Endometrial microvascular endothelial cells (primary cell): ENCODE data around the gene PTH2. TPM values are rescaled to one million over a fixed set of nuclear protein-coding genes. Genes with fewer than 3 reads are reported as not detected.
"Not testable (repeated sequence)": the region's sequence is repeated elsewhere in the genome, so short reads cannot be mapped to it uniquely, and the experiment has no call there.

Source experiments
- in situ Hi-C: cut with HindIII; loops from 2 replicates; pipeline ENCODE4 v1.10.0; 2017; ENCODE audit warnings: low sequenced_read_pairs, low pct_unique_long_range_greater_than_20kb; ENCODE audit errors: inconsistent ontology term
- total RNA-seq: library from RNA; depleted of rRNA; stranded (reverse); fragments of >200 nt; gene quantifications from one replicate; pipeline ENCODE4 v1.2.3, GENCODE V29; 2015; ENCODE audit errors: inconsistent ontology term

The PTH2 gene
- total RNA-seq, 1 donor from 2014 or later, result not detected

DNA sequence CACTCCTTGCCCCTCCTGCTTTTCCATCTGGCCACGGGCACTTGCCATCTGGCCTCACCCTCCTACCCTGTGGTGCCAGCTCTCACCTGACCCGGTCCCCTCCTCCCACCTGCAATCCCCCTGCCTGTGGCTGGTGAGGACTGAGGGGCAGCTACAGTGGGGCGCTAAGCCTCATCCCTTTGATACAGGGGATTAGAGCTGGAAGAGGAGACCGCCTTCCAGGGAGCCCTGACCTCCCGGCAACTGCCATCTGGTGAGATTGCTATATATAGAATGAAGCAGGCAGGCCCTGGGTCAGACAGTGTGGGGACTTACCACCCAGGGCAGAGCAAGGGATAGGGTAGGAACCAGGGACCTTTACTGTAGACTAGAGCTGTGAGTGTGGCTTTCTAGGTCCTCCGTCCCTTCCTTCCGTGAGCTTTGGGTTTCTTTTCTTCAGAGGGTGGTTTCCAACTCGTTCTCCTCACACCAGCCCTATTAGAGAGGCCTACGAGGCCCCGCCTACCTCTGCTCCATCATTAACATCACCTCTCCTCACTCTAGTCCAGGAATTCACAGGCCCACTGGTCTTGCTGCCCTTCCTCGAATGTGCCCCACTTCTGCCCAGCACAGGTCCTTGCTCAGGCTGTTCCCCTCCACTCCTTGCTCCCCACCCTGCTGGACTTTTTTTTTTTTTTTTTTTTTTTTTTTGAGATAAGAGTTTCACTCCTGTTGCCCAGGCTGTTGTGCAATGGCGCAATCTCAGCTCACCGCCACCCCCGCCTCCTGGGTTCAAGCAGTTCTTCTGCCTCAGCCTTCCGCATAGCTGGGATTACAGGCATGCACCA, 27.4 kb downstream of the PTH2 start:
- in situ Hi-C loops, result no loop called here

DNA sequence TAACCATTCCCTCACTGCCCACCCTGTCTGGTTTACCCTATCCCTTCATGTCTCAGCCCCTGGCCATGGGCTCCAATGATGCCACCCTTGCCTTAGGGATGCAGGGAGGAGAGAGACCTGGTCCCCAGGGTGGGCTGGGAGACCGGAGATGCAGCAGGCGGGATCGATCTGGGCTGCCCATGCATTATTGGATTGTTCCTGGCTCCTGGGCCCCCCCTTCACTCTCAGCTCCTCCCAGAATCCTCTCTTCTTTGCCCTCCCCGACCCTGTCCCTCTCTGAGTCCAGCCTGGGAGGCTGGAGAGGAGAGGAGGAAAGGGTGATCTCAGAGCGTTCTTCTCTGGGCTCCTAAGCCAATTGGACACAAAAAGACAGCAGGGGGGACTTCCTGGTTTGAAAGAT, 29.4 kb downstream of the PTH2 start:
- in situ Hi-C loops, result no loop called here

DNA sequence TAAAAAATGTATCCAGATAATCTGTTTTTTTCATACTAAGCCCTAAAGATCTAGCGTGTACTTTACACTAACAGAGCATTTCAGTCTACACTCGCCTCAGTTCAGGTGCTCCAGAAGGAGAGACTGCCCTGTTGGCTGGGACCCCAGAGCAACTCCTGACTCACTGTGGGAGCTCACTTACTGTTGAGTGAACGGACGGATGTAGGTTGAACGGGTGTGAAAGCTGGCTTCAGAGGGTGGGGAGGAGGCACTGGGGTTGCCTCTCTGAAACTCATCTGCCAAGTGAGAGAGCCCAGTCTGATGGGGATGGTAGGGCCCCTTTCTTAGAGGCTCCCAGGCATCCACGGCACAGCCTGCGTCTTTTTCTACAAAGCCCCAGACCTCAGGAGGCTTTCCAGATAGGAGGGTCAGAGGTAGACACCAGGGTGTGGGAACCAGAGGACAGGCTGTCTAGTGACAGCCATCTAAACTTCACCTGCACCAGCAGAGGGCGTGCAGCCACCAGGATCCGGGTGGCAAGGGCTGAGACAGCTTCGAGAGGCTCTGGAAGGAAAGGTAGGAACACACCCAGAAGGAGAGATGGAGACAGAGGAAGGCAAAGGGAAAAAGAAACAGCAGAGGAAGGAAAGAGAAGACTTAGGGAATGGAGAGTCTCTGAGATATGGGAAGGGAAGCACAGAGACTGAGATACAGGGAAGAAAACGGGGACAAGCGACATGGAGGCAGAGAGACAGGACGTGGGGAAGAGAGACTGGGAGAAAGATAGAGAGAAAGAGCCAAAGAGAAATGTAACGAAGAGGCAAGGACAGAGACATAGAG, 31.5 kb downstream of the PTH2 start:
- in situ Hi-C loops, result no loop called here

DNA sequence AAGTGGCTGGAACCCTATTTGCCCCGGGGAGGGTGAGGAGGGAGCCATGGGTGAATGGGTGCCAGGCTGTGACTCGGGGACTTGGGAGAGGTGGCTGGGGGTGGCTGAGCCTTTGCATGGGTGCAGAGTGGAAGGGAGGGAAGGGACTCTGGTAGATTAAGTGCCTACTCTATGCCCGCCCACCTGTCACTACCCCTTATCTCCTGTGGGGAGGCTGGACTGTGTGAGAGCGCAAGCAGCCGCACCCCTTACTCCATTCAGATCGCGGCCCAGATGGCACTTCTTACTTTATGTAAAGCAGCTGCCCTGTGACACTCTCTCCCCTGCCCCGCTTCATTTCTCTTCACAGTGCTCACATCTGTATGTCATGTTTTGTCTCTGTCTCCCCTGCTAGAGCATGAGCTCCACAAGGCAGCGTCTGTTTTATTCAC, 32.3 kb downstream of the PTH2 start:
- in situ Hi-C loops, result no loop called here

DNA sequence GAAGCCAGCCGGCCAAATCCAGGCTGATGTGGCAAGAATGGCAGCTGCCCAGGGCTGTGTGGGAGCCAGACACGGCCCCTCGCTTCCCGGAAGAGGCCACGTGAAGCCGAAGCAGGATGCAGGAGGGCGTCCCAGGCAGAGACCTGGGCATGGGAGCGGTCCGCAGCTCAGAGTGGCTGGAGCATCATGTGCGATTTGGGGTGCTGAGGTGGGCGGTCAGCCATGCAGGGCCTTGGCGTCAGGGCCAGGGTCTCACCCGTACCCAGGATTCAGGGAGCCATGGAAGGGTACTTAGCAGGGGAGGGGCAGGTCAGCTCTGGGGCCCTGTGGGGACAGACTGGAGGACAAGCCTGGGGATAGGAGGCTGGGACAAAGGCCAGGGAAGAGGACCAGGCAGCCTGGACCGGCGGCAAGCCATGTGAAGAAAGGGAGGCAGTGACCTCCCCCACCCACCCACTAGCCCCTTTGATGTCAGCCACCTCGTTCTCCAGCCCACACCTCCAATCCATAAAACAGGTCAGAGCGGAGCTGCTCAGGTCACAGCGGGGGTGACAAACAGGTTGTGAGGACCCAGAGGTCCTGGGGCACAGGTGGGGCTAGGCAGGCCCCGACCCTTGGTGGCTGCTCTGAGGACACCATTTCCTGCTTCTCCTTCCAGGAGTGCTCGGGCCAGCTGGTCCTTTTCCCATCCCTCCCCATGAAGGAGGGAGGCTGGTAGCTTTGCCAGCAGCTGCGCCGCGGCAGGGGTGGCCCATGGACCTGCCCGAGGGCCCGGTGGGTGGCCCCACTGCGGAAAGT, 32.9 kb downstream of the PTH2 start:
- in situ Hi-C loops, result no loop called here

DNA sequence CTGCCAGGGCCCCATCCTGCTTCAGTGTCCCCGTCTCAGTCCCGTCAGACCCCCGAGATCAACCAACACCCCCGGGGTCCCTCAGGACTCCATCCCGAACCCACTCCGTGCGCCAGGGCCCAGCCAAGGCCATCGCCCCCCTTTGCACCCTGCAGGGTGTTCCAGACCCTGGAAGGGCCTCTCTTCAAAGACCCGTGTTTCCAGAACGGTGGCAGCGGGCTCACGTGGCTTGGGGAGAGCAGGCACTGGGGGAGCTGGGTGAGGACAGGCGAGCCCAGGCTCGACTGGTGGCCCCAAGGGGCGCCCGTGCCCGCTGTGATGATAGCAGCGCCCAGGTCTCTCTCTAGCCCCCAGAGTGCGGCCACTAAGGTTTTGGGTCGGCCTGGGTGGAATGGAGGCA, 33.8 kb downstream of the PTH2 start:
- in situ Hi-C loops, result no loop called here

DNA sequence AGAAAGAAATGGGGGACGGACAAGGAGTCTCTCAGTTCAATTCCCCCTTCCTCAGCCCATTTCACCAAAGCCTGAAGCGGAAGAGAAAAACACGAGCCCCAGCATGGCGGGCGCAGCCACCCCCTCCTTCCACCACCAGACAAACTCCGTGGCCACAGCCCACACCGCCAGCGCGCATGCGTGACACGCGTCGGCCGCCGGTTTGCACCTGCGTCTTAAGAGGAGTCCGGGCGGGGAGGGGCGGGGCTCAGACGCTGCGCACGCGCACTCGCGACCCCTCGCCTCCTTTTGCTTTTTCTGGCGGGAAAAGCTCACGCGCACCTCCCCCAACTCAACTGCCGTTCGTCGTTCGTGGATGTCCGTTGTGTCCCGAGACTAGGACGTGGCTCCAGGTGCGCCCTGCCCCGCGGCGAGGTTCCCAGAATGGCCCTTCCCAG, 35.3 kb downstream of the PTH2 start, which contains the start of gene KASH5:
Gene KASH5 (plus strand): TSS at position 314 of the 437 bp plus-strand sequence. CDS start 2,635 bp downstream, outside the sequence.
- in situ Hi-C loops, result no loop called here

DNA sequence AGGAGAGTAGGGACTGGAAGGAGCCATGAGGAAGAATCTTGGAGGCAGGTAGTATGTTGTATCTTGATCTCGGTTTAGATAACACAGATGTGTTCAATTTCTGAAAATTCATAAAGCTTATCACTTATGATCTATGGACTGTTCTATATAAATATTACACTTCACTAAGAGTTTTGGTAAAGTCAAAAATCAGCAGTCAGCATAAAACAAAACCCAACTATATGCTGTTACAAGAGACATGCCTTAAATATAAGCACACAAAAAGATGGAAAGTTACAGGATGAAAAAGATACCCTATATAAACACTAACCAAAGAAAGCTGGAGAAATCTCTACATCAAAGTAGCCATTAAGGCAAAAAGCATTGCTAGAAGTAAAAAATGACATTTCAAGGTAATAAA, 39.6 kb downstream of the PTH2 start:
- in situ Hi-C loops, result no loop called here

DNA sequence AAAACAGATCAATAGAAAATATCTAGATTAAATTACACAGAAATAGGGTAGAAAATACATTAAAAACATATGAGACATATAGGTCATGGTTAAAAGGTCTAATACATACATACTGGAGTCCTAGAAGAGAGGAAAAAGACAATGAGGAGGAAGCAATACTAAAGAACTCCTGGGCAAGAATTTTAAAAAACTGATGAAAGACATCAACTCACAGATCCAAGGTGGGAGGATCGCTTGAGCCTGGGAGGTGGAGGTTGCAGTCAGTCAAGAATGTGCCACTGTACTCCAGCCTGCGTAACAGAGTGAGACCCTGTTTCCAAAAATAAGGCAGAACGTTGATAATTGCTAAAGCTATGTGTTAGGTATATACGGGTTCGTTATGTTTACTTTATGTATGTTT, 40.6 kb downstream of the PTH2 start:
- in situ Hi-C loops, result no loop called here

DNA sequence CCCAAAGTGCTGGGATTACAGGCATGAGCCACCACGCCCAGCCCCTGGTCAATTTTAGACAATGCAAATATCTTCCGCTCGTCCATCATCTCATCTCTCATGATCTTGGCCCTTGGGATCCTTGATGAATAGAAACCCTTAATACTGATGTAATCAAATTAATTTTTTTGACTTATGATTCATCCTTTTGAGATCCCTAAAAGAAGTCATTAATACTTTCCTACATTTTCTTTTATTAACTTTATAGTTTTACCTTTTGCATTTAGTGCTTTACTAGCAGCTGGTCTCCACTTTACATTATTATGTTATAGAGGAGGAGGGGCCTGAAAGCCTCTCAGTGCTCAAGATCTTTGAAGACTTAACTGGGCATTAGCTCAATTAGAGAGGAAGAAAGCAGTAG, 42.9 kb downstream of the PTH2 start:
- in situ Hi-C loops, result no loop called here

DNA sequence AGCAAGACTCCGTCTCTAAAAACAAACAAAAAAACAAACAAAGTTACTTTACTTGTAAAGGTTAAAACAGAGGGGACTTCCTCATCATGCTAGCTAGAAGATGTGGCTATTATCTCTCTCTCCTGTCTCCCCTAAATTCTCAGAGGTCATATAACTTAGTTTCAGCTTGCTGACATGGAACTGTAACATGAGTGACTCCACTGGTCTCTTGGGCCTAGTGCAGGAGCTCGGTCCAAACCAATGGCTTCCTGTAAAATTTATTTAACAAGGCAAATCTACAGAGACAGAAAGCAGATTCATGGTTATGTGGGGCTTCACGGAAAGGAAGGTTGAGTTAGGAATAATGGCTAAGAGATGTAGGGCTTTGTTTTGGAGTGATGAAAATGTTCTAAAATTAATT, 44.7 kb downstream of the PTH2 start:
- in situ Hi-C loops, result no loop called here

DNA sequence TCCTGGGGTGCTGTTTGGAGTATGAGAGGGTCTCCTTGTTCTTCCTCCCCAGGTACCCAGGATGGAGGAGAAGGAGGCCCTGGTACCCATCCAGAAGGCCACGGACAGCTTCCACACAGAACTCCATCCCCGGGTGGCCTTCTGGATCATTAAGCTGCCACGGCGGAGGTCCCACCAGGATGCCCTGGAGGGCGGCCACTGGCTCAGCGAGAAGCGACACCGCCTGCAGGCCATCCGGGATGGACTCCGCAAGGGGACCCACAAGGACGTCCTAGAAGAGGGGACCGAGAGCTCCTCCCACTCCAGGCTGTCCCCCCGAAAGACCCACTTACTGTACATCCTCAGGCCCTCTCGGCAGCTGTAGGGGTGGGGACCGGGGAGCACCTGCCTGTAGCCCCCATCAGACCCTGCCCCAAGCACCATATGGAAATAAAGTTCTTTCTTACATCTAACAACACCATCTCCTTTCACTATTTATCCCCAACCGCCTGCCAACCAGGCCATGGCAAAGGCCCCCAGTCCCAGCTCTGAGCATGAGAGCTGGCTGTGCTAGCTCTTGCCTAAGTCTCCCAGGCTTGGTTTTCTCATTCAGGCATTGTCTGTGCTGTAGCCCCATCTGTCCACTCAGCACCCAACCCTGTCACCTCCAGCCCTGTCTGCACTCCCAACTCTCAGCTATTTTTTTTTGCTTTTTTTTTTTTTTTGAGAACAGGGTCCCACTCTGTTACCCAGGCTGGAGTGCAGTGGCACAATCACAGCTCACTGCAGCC, 48.4 kb downstream of the PTH2 start:
- in situ Hi-C loops, result no loop called here

DNA sequence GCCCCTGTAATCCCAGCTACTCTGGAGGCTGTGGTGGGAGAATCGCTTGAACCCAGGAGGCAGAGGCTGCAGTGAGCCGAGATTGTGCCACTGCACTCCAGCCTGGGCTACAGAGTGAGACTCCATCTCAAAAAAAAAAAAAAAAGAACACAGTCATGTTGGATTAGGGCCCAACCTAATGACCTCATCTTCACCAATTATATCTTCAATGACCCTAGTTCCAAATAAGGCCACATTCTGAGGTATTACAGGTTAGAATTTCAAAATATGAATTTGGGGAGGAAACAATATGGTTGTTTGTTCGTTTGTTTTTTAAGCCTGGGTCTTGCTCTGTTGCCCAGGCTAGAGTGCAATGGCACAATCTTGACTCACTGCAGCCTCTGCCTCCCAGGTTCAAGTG, 50.1 kb downstream of the PTH2 start:
- in situ Hi-C loops, result not testable (repeated sequence)

Other genes starting within 250 kb of the PTH2 start
- not detected for gene SLC6A16, start 98.2 kb downstream of the PTH2 start, total RNA-seq
- gene CD37, start 88.0 kb downstream of the PTH2 start, total RNA-seq, result not detected
- gene TEAD2, start 61.0 kb downstream of the PTH2 start, total RNA-seq, result 86.6 TPM
- not detected for gene DKKL1, start 59.6 kb downstream of the PTH2 start, total RNA-seq
- gene KASH5, start 35.2 kb downstream of the PTH2 start, total RNA-seq, result not detected
- not detected for gene GFY, start 1.9 kb upstream of the PTH2 start, total RNA-seq
- not detected for gene SLC17A7, start 18.1 kb upstream of the PTH2 start, total RNA-seq
- 97.7 TPM for gene PIH1D1, start 28.4 kb upstream of the PTH2 start, total RNA-seq
- 67.4 TPM for gene ALDH16A1, start 29.8 kb upstream of the PTH2 start, total RNA-seq
- gene FLT3LG, start 50.8 kb upstream of the PTH2 start, total RNA-seq, result 2.6 TPM
- 2,035 TPM for gene RPL13A, start 64.2 kb upstream of the PTH2 start, total RNA-seq
- 3,348 TPM for gene RPS11, start 73.0 kb upstream of the PTH2 start, total RNA-seq
- gene FCGRT, start 89.2 kb upstream of the PTH2 start, total RNA-seq, result 93.4 TPM
- gene RCN3, start 104.6 kb upstream of the PTH2 start, total RNA-seq, result 38.2 TPM
- gene NOSIP, start 157.1 kb upstream of the PTH2 start, total RNA-seq, result 107 TPM
- not detected for gene PRRG2, start 157.9 kb upstream of the PTH2 start, total RNA-seq
- gene PRR12, start 167.7 kb upstream of the PTH2 start, total RNA-seq, result 7.5 TPM
- 45.0 TPM for gene RRAS, start 216.7 kb upstream of the PTH2 start, total RNA-seq
- 73.5 TPM for gene SCAF1, start 218.8 kb upstream of the PTH2 start, total RNA-seq
- gene IRF3, start 242.4 kb upstream of the PTH2 start, total RNA-seq, result 81.9 TPM
- 51.6 TPM for gene BCL2L12, start 242.5 kb upstream of the PTH2 start, total RNA-seq